NCI-H510A treated with DMSO at 0.1 percent for 48 hours (cell line): ENCODE measurements around the gene SCIN.
"Not testable (repeated sequence)": the region's sequence is repeated elsewhere in the genome, so short reads cannot be mapped to it uniquely, and the experiment has no call there.

Source experiments
- DNase-seq: peaks from one replicate; lab custom pipeline; 2025; lab: John Stamatoyannopoulos, UW

The SCIN gene

DNA sequence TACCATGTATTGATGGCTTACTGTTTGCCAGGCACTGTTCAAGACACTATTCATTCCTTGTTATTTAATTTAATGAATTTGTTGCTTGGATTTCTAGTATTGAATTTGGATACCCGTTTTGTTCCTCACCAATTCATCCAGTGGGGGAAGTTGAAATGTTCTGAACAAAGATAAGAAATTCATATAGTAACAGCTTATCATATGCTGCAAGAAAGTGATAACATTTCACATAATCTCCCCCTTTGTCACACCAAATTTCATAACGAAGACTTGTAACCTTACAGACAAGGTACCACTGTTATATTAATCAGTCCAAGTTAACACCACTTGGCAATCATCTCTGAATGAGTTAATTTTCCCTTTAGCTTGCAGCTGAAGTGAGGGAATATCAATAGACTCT, 42.1 kb downstream of the SCIN start:
- no peak for DNase-seq

DNA sequence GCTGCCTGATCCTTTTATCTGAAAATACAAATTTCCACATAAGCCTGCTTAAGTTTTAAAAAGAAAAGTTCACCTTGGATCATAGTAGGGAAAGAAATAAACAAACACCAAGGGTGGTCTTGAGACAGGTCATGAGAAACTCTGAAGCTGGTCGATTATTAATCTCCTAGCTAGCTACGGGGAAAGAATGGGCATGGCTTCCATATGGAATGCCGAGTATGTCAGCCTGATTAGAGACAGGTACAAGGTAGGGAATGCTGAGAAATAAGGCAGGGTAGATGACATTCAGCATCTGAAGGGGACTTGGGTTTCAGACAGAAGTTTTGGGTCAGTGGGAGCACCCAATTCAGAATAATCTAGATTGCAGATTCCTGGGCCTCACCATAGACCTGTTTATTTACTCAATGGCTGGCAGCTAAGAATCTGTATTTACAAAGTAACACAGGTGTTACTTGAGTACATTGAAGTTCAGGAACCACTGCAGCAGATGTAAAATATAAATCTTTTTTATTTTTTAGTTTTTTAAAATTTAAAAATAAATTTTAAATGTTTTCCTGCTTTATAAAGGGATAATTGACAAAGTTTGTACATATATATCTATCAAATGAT, 49.0 kb downstream of the SCIN start:
- peak; percentile 37 for DNase-seq

DNA sequence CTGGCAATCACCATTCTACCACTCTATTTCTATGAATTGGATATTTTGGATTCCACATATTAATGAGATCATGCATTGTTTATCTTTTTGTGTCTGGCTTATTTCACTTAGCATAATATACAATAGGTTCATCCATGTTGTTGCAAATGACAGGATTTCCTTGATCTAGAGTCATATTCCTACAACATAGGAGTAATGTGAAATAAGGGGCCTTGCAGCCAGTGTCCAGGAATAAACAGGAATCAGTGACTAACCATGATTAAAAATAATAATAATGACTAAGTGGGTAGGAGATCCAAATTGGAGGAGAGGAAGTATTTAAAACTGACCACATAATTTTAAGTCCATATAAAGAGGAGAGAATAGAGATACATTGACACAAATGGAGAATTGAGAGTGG, 49.9 kb downstream of the SCIN start:
- no peak for DNase-seq

DNA sequence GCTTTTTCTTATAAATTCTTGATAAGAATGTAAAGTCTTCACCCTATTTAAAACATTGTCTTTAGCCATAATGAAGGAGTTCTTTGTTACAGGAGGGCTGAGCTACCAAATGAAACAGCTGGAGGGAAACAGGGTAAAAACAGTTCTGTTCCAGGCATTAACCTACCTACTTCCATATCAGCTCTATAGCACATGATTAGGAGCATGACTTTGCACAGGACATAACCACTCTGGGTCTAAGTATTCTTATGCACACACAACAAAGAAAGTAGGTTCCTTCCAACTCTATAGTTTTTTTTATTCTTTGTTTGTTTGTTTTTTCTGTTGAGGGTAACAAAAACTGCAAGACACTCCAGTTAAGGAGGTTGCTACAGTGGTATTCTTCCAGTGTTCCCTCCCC, 52.7 kb downstream of the SCIN start:
- DNase-seq = peak; percentile 38

DNA sequence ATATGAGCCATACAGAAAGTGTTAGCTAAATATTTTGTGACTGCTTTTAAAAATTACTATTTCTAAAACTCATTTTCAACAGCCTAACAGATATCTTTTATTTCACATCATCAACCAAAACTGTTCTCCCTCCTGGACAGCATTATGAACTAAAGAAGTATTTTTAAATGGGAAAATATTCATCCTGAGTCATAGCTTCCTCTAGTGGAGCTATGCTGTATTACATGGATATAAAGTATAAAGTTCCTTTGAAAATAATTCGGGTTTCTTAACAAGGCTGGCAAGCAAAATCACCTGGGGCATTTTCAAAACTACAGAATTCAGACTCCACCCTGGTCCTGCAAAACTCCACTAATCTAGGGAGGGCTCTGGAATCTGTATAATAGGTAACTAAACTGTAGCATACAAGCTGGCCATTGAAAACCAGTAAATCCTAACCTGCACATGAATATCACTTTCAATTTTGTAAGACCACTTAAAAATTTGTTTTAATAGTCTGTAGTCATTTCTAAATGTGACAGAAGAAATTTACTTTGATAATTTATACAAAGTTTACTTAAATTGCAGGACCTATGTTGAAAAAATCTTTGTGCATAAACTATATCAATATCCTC, 53.5 kb downstream of the SCIN start:
- DNase-seq = peak; percentile 52

DNA sequence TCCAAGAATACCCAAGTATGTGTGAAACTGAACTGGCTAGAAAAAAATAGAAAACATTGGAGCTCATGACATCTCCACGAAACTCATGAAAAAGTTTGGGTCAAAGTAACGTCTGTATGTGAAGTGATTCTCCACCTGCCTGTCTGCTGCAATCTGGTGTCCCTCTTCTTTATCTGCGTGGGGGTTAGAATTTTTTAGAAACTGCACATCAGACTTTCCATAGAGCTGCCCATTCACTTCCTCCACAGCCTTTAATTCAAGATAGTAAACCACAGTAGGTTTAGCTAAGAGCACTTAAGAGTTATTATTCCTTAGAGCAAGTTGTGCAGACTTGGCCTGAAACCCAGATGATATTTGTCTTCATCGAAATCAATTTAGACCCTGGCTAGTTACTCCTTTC, 55.3 kb downstream of the SCIN start:
- DNase-seq = no peak

DNA sequence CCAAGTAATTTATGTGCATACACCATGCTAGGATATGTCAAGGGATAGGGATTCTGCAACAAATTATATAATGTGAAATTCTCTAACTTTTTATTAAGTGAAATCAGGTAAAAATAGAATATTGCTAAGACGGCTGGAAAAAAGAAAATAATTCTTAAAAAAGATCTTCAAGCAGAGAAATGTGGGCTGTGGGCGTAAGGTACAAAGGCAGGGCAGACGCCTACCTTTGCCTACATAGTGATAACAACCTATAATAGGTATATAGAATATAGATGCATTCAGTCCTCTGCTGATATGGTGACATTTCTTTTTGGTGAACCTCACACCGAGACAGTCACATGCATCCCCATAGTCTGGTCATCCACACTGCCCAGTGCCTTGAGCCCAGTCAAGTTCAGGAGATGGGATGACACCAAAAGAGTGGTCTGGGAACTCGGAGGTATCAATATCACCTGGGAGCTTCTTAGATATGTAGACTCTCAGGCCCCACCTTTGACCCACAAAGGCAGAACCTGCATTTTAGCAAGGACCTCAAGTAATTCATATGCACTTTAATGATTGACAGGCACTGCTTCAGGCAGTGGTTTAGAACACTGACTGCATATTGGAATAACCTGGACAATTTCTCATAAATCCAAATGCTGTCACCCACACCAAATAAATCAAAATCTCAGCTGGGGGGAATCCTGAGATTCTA, 59.4 kb downstream of the SCIN start:
- DNase-seq = no peak

DNA sequence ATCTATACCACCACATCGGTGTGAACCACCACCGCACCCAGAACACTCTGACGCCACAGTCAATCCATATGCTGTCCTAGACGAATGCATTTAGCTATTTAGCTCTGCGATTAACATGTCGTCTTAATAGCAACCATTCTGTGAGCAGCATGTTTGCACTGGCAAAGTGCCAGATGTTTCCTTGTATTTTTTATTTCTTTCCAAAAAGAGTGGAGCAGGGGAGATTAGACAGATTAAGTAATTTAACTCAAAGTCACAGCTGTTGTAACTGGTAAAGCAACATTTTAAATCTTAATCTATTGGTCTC, 59.9 kb downstream of the SCIN start:
- DNase-seq = no peak

DNA sequence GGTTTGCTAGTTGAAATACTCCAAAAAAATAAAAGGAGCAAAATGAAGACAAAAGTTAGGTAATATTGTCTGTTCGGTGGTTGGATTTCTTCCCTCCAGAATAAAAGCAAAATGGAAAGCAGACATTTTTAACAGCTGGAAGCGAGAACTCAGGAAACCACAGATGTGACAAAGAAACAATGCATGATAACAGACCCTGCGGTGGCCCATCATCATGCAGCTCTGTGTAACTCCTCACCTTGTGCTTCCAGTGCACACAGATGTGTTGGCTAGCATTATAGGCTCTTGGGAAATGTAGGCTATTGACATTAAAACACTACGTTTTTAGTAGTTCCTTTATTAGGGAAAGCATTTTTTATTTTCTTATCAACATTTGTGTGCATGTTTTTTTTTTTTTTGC, 63.1 kb downstream of the SCIN start:
- no peak for DNase-seq

DNA sequence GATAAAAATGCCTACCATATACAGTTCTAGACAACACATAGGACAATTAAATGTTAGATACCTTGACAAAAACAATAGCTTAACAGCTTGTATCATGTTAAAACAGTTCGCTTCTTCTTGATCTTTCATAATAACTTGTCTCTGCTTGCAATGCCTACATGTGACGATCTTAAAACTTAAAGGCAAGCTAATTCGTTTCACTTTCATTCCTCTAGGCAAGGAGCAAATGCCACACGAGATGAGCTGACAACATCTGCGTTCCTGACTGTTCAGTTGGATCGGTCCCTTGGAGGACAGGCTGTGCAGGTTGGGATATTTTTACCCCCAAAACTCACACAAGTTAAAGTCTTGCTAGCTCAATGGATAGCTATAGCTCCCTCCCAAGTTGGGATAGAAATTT, 65.3 kb downstream of the SCIN start:
- DNase-seq = no peak

DNA sequence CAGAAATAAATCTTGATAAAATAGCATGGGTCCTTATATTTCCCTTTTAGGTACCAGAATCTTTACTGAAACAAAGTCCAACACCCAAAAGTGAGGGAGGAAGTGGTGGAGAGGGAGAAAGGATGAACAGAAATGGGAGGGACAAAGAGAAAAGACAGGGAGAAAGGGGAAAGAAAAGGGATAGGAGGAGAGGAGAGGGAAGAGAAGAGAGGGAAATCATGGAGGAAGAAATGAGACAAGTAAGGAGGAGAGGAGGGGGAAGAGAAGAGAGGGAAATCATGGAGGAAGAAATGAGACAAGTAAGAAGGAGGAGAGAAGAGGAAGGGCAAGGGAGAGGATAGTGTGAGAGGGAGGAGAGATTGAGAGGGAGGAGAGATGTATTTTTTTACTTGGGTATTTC, 66.8 kb downstream of the SCIN start:
- no peak for DNase-seq

DNA sequence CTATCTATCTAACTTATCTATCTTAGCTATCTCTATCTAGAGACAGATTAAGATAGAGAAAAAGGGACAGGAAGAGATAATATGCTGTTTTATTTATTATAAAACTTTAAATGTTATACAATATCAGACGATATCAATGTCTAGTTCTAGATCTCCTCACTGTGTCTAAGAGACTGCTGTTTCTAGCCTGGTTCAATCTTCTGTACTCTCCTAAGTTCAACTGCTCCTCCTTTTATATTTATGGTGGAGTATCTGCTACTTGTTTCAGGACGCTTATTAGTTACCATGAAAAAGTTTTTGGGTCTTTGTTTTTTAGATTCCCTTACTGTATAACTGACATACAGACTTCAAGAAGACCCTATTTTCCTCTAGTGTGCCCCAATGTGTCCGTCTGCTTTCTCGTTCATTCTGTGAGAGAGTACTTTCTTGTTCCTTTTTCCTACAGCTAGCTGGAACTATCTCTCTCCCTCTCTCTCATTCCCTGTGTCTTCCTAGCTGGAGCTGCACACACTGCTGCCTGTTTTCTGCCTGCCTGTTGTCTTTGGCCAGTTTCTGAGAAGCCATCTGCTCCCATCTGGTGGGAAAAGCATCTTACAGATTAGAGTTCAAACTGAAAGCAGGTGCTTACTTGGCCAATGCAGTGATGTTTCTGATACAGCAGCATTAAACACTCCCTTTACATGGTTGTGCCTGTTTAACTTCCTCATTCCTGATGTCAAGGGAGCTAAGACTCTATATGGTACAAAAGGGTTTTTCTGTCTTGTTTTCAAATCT, 67.5 kb downstream of the SCIN start:
- peak; percentile 20 for DNase-seq

DNA sequence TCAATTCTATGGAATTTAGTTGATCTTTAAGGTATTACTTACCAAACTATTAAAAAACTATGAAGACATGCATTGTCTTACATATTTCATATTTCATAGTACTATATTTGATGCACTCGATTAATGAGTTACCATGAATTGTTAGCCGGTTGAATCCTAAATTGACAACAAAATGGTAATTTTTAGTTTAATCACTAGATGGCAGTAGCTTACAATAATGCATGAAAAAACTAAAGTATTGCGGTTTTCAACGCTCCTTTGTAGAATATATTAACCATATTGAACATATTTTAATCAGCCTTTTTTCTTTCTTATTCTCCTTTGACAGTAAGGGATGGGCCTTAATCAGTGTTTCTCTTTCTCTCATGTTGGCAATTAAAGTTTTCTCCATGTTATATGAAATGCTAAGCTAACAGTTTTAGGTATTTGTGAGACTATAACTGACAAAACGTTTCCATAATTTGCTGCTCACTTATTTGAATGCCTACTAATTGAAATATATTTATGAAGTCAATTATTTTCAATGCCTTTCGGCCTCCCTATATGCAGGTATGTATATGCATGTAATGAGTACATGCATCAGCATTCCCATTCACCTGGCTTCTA, 68.4 kb downstream of the SCIN start:
- DNase-seq = peak; percentile 74

DNA sequence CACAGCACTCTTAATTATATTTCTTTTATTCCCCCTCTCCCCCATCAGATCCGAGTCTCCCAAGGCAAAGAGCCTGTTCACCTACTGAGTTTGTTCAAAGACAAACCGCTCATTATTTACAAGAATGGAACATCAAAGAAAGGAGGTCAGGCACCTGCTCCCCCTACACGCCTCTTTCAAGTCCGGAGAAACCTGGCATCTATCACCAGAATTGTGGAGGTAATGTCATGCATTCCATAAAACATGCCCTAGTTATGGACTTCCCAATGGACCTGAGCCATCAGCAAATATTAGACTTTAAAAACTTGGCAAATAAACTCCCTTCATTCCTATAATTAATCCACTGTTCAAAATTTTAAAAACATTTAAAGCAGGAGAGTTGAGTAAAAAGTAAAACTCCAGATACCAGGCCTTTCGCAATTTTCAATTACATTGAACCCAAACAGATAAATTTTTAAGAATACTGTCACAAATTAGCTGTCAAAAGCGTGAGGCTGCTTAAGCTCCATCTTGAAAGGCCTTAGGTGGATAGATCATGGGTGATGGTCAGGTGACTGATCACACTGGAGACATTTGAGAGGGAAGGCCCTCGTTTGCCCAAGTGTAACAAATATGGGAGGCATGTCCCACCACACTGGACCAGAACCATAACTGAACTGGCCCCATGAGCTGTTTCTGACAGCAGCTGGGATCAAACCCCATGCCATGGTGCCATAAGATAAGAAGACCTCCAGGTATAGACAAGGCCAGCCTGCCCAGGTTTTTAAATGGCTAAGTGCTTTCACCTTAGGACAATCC, 70.0 kb downstream of the SCIN start:
- no peak for DNase-seq

DNA sequence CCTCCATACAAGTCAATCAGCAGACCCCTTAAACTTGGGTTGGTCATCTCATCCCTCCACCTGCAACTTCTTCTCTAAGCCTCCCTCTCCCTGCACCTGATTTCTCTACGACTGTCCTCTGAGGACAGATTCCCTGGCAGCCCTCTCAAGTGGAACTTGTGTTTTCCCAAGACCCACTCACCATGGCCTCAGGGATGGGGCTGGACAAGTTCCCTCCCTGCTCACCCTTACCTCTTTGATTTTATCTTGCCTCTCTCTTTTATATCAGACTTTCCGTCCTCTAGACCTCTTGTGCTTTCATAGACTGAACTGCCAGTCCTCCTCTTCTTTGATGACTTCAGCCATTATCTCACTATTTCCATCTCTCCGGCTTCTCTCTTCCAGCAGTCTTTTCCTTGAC, 70.7 kb downstream of the SCIN start:
- DNase-seq = no peak

DNA sequence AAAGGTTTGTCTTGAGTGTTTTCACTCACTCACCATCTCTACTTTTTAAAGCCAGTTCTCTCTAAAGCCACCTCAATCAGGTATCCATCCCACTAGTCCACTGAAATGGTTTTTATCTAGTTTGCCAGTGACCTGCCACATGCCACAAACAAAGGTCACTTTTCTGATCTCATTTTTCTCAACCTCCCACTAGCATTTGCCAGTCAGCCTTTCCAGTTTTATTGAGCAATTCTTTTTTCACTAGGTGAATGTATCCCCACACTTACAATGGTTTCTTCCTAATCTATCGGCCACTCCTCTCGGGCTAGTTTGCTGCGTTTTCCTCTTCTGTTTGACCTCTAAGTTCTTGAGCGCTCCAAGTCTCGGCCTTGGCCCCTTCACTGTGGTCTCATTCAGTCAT, 72.0 kb downstream of the SCIN start:
- DNase-seq = no peak

DNA sequence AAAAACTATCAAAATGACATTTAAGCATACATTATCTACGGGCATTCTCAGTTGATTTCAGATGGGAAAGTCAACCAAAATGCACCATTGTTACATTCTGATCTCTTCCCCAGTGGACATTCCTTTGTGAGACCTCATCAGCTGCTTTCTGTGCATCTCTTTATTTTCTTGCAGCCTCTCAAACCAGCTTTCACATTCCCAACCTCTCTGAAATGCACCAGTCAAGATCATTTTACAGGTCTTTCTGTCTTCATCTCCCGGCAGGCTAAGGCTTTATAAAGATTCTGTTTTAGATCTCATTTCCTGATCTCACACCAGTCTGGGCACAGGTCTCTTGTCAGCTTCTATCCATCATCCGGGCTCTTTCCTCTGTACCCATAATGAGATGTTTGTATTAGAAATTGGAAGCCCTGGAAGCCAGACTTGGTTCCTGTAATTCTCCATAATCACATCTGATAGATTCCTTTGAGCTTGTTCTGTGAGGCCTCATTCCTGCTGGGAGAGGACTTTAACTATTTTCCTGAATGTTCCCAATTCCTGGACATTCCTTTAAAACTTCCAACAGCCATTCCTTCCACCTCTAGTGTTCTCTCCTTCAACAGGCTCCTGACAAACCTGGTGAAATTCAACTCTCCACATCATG, 72.6 kb downstream of the SCIN start:
- DNase-seq = no peak

DNA sequence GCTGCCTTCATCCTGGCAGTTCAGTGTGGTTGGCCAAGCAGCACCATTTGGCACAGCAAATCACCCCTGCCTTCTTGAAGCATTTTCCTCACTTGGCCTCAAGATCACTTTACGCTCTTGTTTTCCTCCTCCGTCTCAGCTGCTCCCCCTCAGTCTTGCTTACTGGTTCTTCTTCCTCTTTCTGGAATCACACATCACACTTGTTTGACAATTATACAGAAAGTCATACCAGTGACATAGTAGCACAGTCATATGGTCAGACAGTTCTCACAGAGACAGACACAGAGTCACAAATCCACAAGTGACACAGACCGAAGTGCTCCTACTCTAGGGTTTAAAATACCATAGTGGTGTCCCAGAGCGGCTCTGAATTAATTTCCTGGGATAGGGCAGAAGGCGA, 73.1 kb downstream of the SCIN start:
- DNase-seq = no peak

DNA sequence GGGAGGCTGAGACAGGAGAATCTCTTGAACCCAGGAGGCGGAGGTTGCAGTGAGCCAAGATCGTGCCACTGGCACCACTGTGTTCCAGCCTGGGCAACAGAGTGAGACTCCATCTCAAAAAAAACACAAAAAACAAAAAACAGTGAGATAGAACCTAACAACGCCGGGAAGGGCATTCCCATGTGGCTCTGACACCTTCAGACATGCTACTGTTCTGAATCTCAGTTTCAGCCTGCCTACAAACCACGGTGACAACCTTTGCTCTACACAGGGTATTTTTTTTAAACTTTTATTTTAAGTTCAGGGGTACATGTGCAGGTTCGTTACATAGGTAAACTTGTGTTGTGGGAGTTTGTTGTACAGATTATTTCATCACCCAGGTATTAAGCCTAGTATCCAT, 74.7 kb downstream of the SCIN start:
- not testable (repeated sequence) for DNase-seq

DNA sequence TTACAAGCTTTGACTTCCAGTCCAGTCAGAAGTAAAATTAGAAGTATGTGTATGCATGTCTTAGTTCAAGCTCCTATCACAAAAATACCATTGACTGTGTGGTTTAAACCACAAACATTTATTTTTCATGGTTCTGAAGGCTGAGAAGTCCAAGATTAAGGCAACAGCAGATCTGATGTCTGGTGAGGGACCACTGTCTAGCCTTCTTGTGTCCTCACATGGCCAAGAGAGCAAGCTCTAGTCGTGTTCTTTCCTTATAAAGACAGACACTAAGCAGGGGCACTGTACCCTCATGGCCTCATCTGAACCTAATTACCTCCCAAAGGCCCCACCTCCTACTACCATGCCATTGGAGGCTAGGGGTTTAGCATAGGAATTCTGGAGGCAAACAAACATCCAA, 75.6 kb downstream of the SCIN start:
- no peak for DNase-seq
